GM12891 (cell line): ENCODE results near the gene CDHR3.

ENCODE experiments used
- DNase-seq: peaks from one replicate; pipeline ENCODE4 v3.0.0; 2011; ENCODE audit warnings: low spot score; ENCODE audit not compliant: insufficient read length
- FAIRE-seq: peaks from 2 replicates; lab custom pipeline; 2011; peaks lifted over from hg19 to GRCh38; lab: Jason Lieb, UNC
- PAX5 ChIP-seq: IDR thresholded peaks from 2 replicates; pipeline ENCODE4 v1.6.1; 2011; ENCODE audit warnings: low read length, moderate library complexity, mild to moderate bottlenecking; ENCODE audit not compliant: insufficient read depth, severe bottlenecking
- POLR2A ChIP-seq: IDR thresholded peaks from 2 replicates; pipeline ENCODE4 v1.6.1; 2011; ENCODE audit warnings: low read depth, low read length, control low read depth
- POLR2AphosphoS5 ChIP-seq: IDR thresholded peaks from 2 replicates; pipeline ENCODE4 v1.6.1; 2011; ENCODE audit warnings: low read depth, low read length, control low read depth
- POU2F2 ChIP-seq: IDR thresholded peaks from 2 replicates; pipeline ENCODE4 v1.6.1; 2011; ENCODE audit warnings: low read depth, mild to moderate bottlenecking, control low read depth, low read length, moderate library complexity
- SPI1 ChIP-seq: IDR thresholded peaks from 2 replicates; pipeline ENCODE4 v1.6.1; 2011; ENCODE audit warnings: low read depth, low read length, control low read depth
- TAF1 ChIP-seq: IDR thresholded peaks from 2 replicates; pipeline ENCODE4 v1.6.1; 2011; ENCODE audit warnings: low read depth, low read length, control low read depth

Gene CDHR3

DNA sequence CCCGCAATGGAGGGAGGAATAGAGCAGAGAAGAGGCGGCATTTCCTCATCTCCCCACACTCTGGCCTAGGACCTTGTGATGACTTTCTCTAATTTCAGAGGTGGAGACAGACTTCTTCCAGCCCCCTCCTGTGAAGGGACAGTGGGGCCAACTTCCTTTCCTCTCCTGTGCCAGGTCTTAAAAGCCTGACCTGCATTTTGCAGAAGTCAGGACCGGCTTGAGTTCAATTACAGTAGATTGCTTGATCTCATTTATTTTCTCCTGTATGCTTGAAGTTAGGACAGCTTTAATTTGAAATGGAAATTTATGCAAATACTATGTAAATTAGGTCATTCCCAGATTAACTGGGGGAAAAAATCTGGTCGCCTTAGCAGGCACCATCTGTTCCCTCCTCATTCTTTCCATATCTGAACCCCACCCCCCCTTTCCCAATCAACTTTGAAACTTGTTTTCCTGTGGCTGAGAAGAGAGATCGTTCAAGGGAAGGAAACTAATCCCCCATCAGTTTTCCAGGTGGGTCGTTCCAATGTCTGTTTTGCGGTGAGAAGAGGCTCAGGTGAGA is 92.0 kb downstream of the CDHR3 start:
- TF ChIP-seq POU2F2 (no peak), POLR2AphosphoS5 (no peak), PAX5 (no peak), SPI1 (no peak), POLR2A (no peak), TAF1 (no peak)
- DNase-seq (no peak), FAIRE-seq (no peak)

DNA sequence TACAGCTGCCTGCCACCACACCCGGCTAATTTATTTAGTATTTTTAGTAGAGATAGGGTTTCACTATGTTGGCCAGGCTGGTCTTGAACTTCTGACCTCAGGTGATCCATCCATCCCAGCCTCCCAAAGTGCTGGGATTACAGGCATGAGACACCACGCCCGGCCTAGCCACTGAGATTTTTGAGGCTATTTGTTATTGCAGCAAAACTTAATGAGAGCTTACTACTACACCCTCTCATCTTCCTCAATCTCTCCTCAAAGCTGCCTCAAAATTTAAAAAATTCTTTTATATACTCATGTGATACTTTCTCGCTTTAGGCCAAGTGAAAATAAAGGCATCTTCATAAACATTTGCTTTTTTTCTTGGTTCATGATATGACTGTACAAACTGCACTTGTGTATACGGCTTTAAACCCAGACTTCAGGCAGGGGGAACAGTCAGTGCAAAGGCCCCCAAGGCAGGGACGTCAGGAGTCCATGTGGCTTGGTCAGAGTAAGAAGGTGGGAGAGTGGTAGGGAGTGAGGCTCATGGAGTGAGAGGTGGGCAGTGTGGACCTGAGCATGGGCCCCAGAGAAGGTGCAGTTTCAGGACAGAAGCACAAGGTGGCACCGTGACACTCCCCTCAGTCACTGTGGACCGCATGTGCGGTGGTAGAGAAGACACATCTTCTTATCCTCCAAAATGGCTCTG is 93.6 kb downstream of the CDHR3 start:
- no peak for TF ChIP-seq POLR2AphosphoS5
- 0 out of 2 replicates have a peak, but pooled peaks have one; percentile 41 for TF ChIP-seq POU2F2
- peak; percentile 91 for FAIRE-seq
- peak; percentile 53 for DNase-seq

DNA sequence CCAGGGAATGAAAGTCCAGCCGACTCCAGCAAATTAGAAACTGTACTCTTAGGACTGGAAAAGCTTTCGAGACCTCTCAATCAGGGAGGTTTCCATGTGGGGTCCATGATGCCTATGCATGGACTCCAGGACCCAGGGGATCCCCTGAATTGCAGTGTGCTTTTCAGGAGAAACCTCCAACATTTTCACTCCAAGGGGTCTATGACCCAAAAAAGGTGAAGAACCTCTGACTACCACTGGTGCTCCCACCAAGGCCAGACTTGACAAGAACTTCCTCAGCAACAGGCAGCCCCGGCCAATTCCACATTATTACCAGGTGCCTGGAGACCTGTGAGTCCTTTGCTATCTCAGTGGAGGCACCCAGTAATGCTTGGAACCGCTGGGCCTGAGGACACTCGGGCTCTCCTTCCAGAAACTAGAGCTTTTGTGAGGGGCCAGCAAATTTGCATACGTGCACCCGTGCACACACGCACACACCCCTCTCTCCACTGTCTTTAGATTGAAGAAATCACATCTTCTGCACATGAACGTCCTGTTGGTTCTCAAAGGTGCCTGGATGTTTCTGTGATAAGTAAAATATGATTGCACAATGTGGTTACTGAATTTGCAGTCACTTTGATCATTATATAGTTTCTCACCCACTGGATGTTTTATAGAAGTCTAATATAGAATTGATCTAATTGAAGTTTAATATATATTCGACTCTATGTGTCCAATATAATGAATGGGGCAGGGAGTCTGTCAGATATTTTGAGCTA is 94.3 kb downstream of the CDHR3 start:
- TF ChIP-seq PAX5 (no peak), POLR2AphosphoS5 (no peak), POU2F2 (peak; percentile 89; the same call in 1 of the 2 replicates), POLR2A (no peak), SPI1 (no peak), TAF1 (peak; percentile 45; the same call in 1 of the 2 replicates)
- DNase-seq = no peak
- peak; percentile 26 for FAIRE-seq

DNA sequence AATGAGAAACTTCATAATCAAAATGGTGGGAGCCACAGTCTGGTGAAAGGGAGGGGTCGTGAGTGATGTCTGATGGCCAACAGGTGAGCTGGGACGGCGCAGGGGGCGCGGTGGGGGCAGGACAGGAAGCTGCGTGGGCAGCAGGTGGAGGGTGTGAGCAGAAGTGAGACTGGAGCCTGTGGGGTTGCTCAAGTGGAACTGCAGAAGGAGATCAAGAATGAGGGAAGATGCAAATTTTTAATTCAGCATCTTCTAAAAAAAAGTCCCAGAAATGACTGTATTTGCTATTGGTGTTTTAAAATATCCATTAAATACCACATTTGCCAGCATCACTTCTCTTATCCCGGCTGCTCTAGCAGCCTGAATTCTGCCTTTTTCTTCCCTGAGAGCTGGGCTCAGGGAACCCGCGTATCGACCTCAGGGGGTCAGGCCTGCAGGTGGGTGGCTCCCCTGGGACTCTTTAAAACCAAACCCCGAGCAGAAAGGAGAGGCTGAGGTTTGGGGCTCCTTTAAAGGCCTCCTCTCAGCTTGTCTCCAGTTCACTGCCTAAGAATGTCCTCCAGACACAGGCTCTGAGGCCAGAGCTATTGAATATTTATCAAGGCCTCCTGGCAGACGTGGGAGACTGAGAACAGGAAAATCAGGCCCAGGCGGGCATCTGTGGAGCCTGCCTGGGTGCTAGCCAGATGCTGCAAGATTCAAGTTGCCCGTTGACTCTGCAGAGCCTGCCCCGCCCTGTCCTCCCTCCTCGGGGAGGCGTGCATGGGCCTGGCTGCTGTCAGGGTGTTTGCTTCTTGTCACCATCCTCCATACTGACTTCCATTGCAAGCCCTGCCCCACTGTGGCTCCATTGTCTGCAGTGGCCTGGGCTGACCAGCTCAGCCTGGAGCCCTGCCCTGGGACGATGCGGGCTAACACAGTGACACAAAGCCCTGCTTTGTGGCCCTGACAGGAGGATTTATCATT is 95.2 kb downstream of the CDHR3 start:
- peak; percentile 88 for FAIRE-seq
- TF ChIP-seq POU2F2 (peak; percentile 73), SPI1 (peak; percentile 92), POLR2AphosphoS5 (0 out of 2 replicates have a peak, but pooled peaks have one; percentile 33), POLR2A (peak; percentile 42), TAF1 (no peak), PAX5 (peak; percentile 91)
- peak; percentile 52 for DNase-seq

DNA sequence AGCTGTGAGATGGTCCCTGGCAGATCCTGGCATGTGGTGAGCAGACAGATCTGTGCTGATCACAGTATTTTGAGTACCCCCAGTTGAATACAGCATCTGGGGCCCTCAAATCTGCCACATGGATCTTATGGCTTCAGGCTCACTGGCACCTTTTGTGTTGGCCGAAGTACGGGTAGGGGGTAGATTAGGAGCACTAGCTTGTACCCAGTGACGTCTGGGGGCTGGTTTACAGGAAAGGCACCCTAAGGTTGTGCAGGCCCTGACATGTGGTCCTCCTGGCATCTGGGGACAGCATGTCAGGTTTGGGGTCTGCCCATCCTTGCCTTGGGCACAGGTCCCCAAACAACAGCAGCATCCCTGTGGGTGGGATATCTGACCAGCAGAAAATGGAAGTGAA is 95.9 kb downstream of the CDHR3 start:
- DNase-seq (no peak), FAIRE-seq (no peak)
- TF ChIP-seq SPI1 (no peak), POLR2A (0 out of 2 replicates have a peak, but pooled peaks have one; percentile 2)

DNA sequence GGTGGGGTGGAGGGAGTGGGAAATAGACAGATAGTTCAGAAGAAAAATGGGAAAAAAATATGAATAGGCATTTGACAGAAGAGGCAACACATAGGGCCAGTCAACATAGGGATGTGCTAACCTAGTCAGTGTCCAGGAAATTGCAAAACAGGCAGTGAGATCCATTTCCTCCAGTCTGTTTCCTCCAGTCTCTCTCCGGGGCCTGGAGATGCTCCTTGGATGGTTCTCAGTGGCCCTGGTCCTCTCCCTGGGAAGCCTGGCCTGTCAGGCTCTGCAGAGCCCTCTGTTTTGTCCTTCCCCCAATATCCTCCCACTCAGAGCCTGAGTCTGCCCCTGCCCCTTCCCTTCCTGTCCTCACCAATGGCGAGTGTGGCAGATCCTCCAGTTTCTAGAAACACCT is 96.5 kb downstream of the CDHR3 start:
- FAIRE-seq (no peak), DNase-seq (no peak)
- TF ChIP-seq POLR2A = no peak
- no peak for TF ChIP-seq POLR2AphosphoS5
- no peak for TF ChIP-seq PAX5
- TF ChIP-seq SPI1 = no peak
- no peak for TF ChIP-seq POU2F2
- no peak for TF ChIP-seq TAF1

DNA sequence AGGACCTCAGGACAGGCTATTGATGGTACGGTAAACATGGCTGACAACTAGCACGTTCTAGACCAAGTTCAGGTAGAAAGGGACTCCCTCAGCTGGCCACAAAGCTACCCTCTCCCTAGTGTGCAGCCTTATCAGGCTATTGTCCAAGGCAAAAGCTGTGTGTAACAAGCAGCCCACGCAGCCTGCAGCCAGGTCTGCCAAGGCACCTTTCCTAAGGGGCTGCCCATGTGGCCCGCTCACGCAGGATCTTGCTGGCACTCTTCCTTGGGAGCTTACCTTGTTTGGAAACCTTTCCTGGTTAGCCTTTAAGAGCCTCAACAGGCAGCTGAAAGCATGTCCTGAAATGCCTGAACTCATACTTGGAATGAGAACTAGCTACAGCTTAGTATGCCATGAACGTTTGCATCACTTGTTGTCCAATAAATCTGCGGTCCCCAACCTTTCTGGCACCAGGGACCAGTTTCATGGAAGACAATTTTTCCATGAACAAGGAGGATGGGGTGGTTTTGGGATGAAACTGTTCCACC is 97.4 kb downstream of the CDHR3 start:
- FAIRE-seq = peak; percentile 20
- no peak for DNase-seq
- TF ChIP-seq PAX5 (no peak), POLR2AphosphoS5 (no peak), POLR2A (no peak), POU2F2 (no peak), SPI1 (no peak), TAF1 (no peak)

DNA sequence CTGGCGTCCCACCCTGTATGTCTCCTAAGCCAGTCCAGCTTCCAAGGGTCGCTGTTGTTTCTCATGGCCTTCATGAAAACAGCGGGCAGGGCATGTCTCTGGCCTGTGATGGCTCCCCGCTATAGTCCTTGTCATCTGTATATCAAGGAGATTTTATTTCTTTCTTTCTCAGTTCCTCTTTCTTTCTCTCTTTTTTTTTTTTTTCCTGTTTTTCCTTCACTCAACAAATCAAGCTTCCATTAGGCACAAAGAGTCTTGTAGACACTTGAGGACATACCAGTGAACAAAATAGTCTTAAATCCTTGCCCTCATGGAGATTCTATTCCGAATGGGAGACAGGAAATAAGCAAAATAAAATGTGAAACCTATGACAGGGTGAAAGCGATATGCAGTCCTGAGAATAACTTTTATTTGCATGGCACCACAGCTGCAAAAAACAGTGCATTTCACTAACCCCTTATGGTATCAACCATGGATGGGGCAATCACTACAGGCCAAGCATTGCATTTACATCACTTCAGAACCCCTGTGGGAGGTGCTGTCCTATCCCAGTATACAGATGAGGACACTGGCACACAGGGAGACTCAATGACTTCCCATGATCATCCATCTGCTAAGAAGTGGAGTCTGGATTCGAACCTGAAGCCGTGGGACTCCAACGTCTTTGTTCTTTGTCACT is 98.4 kb downstream of the CDHR3 start:
- no peak for DNase-seq
- TF ChIP-seq PAX5 (no peak), POU2F2 (peak; percentile 87), TAF1 (no peak), SPI1 (peak; percentile 92), POLR2A (no peak), POLR2AphosphoS5 (no peak)
- FAIRE-seq = peak; percentile 85

DNA sequence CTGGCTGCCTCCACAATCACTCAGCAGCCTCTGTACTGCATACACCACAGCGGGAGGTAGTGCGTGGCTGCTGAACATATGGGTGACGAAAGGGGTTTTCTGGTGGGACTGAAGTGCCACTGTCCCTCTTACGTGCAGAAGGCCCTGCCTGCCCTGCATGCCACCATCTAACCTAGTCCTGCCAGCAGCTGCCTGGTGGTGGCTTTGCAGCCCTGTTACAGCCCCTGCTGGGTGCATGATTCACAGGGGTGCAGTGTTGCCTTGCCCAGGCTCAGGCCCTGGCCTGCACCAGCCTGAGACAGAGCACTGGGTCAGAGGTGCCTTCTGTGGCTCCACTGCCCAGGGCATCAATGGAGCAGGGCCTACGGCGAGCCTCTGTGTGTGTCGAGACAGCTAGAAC is 98.9 kb downstream of the CDHR3 start:
- no peak for FAIRE-seq
- no peak for DNase-seq

More for the DNA sequence above, 98.9 kb downstream of the CDHR3 start:
- TF ChIP-seq POU2F2 = no peak
- TF ChIP-seq PAX5 = no peak
- TF ChIP-seq POLR2A = 0 out of 2 replicates have a peak, but pooled peaks have one; percentile 13
- no peak for TF ChIP-seq TAF1
